Glomerular visceral epithelial cell (primary cell): Measurements from ENCODE around the gene OMA1.

Source experiments
- DNase-seq: peaks from one replicate; pipeline ENCODE4 v3.0.0-alpha.2; 2016; ENCODE audit errors: extremely low spot score

OMA1 gene

GRCh38 chr1:58431901-58432620, 114.5 kb downstream of the OMA1 start:
- DNase-seq, result no peak
